ENCODE data around the gene LMO1. TPM values are rescaled to one million over a fixed set of nuclear protein-coding genes. Genes with fewer than 3 reads are reported as not detected.

LMO1 gene
- total RNA-seq, 2 donors from 2014 or later = not detected

GRCh38 chr11:8291421-8292350 lies 28.0 kb upstream of the LMO1 start:
- H3K27me3 ChIP-seq = no peaks in the 10 kb centered on the region
- no peak overlapping the region for H3K27ac ChIP-seq
- H3K4me1 ChIP-seq = peaks cover 0 to 10% of the 10 kb centered on the region in 2 donors
- H3K36me3 ChIP-seq = no peaks in the 10 kb centered on the region
- H3K4me3 ChIP-seq = no peak overlapping the region
- no peak for TF ChIP-seq CTCF (IDR thresholded peaks at IDR 0.05)
- H3K9me3 ChIP-seq = no peaks in the 10 kb centered on the region
- peak; percentile 28 for DNase-seq (ENCODE audit: low spot score)

- no peaks in the 10 kb centered on the region for H3K36me3 ChIP-seq
- H3K9me3 ChIP-seq = no peaks in the 10 kb centered on the region
Observed at GRCh38 chr11:8290081-8290810, 26.6 kb upstream of the LMO1 start.

DNA sequence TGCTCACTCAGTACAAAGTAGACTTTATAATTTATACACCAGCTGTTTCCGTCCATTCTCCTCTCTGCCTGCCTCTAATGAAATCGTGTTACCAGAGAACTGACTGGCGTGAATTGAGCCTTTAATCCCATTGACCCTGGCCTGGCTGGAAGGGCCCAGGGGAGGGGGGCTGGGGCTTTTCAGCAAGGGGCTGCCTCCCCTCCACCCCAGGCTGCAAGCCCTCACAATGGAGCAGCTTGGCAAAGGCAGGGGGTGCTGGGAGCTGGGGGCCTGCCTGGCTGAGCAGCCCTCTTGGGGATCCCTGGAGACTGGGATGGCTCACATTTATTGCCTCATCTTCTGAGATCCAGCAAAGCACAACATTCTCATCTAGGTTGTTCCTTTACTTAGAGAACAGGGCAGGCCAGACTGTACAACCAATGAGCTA lies 25.8 kb upstream of the LMO1 start:
- TF ChIP-seq CTCF (IDR thresholded peaks at IDR 0.05) = no peak
- DNase-seq (ENCODE audit: low spot score) = peak; percentile 23
- no peaks in the 10 kb centered on the region for H3K9me3 ChIP-seq
- H3K36me3 ChIP-seq = no peaks in the 10 kb centered on the region
- peaks cover 0 to 10% of the 10 kb centered on the region in 2 donors for H3K4me1 ChIP-seq
- H3K27ac ChIP-seq = no peak overlapping the region
- no peaks in the 10 kb centered on the region for H3K27me3 ChIP-seq
- H3K4me3 ChIP-seq = no peak overlapping the region

More at GRCh38 chr11:8290081-8290810, 26.6 kb upstream of the LMO1 start:
- peak; percentile 43 for DNase-seq (ENCODE audit: low spot score)
- H3K4me1 ChIP-seq = peaks cover 0 to 10% of the 10 kb centered on the region in 2 donors
- no peak overlapping the region for H3K4me3 ChIP-seq
- no peak for TF ChIP-seq CTCF (IDR thresholded peaks at IDR 0.05)
- H3K27ac ChIP-seq = no peak overlapping the region
- H3K27me3 ChIP-seq = no peaks in the 10 kb centered on the region

- peaks cover 0 to 10% of the 10 kb centered on the region in 2 donors for H3K4me1 ChIP-seq
- no peak overlapping the region for H3K4me3 ChIP-seq
- H3K9me3 ChIP-seq = no peaks in the 10 kb centered on the region
- H3K27ac ChIP-seq = no peak overlapping the region
- H3K36me3 ChIP-seq = no peaks in the 10 kb centered on the region
- TF ChIP-seq CTCF (IDR thresholded peaks at IDR 0.05) = no peak
- peak; percentile 50 for DNase-seq (ENCODE audit: low spot score)
- H3K27me3 ChIP-seq = no peaks in the 10 kb centered on the region
Observed at GRCh38 chr11:8288824-8289491, 25.3 kb upstream of the LMO1 start.

DNA sequence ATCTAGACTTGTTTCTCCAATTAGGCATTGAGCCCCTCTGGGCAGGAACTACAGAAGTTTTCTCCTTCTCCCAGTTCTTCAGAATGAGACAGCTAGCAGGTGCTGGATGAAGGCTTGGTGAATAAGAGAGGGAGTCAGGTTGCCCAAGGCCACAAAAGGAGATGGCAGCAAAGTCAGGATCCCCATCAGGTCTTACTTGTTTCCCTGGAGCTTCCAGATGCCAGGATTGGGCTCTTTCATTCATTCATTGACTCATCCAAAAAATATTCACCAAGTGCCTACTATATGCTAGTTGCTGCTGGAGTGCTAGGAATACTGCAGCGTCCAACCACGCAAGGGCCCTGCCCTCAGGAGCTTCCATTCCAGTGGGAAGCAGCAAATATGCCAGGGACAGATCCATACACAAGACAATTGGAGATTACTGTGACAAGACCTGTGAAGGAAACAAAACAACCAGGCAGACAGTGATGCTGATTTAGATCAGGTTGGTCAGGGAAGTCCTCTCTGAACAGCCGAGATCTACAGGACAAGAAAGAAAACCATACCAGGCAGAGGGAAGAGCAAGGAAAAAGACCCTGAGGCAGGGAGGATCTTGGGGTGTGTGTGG lies 24.6 kb upstream of the LMO1 start:
- peak; percentile 23 for DNase-seq (ENCODE audit: low spot score)
- TF ChIP-seq CTCF (IDR thresholded peaks at IDR 0.05) = no peak
- H3K27me3 ChIP-seq = no peaks in the 10 kb centered on the region
- H3K27ac ChIP-seq = no peak overlapping the region
- peaks cover 0 to 17% of the 10 kb centered on the region in 2 donors for H3K4me1 ChIP-seq
- H3K36me3 ChIP-seq = no peaks in the 10 kb centered on the region
- no peak overlapping the region for H3K4me3 ChIP-seq
- H3K9me3 ChIP-seq = no peaks in the 10 kb centered on the region
